Measurements from ENCODE around the gene ATF7IP2. TPM values are rescaled to one million over a fixed set of nuclear protein-coding genes. Genes with fewer than 3 reads are reported as not detected.

The ATF7IP2 gene
- total and polyA plus RNA-seq, 2 of the 13 experiments (the other 11 are each of a cell fraction or from before 2014, with no cell fraction given): 117 to 217 TPM

DNA sequence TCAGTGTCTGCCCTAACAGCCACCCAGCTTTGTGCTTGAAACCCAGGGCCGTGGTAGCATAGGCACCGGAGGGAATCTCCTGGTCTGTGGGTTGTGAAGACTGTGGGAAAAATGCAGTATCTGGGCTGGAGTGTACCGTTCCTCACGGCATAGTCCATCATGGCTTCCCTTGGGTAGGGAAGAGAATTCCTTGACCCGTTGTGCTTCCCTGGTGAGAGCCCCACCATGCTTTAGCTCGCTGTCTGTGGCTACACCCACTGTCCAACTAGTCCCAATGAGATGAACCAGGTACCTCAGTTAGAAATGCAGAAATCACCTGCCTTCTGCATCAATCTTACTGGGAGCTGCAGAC is 67.3 kb downstream of the ATF7IP2 start (continued):
- no peak for TF ChIP-seq ZNF503 (CRISPR knock-in tag; IDR thresholded peaks at IDR 0.05)
- no peak for TF ChIP-seq ZNF337 (CRISPR knock-in tag; IDR thresholded peaks at IDR 0.05; ENCODE audit: borderline replicate concordance, low read depth)
- TF ChIP-seq ZFP90 (CRISPR knock-in tag; IDR thresholded peaks at IDR 0.05; ENCODE audit: borderline replicate concordance): peak; percentile 22; the same call in 1 of the 2 replicates
- no peak for TF ChIP-seq TAF15 (IDR thresholded peaks at IDR 0.05; ENCODE audit: low read depth, low read length, poor library complexity, severe bottlenecking)
- no peak for TF ChIP-seq PATZ1 (CRISPR knock-in tag; IDR thresholded peaks at IDR 0.05)
- no peak for TF ChIP-seq SMYD3 (CRISPR knock-in tag; IDR thresholded peaks at IDR 0.05)
- no peak for TF ChIP-seq NFATC3 (CRISPR knock-in tag; IDR thresholded peaks at IDR 0.05)
- no peak for TF ChIP-seq ZNF563 (CRISPR knock-in tag; IDR thresholded peaks at IDR 0.05)
- TF ChIP-seq, protein P1, sequence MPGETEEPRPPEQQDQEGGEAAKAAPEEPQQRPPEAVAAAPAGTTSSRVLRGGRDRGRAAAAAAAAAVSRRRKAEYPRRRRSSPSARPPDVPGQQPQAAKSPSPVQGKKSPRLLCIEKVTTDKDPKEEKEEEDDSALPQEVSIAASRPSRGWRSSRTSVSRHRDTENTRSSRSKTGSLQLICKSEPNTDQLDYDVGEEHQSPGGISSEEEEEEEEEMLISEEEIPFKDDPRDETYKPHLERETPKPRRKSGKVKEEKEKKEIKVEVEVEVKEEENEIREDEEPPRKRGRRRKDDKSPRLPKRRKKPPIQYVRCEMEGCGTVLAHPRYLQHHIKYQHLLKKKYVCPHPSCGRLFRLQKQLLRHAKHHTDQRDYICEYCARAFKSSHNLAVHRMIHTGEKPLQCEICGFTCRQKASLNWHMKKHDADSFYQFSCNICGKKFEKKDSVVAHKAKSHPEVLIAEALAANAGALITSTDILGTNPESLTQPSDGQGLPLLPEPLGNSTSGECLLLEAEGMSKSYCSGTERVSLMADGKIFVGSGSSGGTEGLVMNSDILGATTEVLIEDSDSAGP (CRISPR knock-in tag; IDR thresholded peaks at IDR 0.05; ENCODE audit: borderline replicate concordance): 0 out of 2 replicates have a peak, but pooled peaks have one; percentile 45
- TF ChIP-seq MLX (CRISPR knock-in tag; IDR thresholded peaks at IDR 0.05): no peak
- TF ChIP-seq, protein P2, sequence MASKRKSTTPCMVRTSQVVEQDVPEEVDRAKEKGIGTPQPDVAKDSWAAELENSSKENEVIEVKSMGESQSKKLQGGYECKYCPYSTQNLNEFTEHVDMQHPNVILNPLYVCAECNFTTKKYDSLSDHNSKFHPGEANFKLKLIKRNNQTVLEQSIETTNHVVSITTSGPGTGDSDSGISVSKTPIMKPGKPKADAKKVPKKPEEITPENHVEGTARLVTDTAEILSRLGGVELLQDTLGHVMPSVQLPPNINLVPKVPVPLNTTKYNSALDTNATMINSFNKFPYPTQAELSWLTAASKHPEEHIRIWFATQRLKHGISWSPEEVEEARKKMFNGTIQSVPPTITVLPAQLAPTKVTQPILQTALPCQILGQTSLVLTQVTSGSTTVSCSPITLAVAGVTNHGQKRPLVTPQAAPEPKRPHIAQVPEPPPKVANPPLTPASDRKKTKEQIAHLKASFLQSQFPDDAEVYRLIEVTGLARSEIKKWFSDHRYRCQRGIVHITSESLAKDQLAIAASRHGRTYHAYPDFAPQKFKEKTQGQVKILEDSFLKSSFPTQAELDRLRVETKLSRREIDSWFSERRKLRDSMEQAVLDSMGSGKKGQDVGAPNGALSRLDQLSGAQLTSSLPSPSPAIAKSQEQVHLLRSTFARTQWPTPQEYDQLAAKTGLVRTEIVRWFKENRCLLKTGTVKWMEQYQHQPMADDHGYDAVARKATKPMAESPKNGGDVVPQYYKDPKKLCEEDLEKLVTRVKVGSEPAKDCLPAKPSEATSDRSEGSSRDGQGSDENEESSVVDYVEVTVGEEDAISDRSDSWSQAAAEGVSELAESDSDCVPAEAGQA (IDR thresholded peaks at IDR 0.05; ENCODE audit: low read depth): no peak
- TF ChIP-seq, protein P2 (CRISPR knock-in tag; IDR thresholded peaks at IDR 0.05; ENCODE audit: borderline replicate concordance): no peak
- TF ChIP-seq PTBP1 (IDR thresholded peaks at IDR 0.05; ENCODE audit: low read depth, low read length, poor library complexity, severe bottlenecking): no peak
- TF ChIP-seq, protein P3, sequence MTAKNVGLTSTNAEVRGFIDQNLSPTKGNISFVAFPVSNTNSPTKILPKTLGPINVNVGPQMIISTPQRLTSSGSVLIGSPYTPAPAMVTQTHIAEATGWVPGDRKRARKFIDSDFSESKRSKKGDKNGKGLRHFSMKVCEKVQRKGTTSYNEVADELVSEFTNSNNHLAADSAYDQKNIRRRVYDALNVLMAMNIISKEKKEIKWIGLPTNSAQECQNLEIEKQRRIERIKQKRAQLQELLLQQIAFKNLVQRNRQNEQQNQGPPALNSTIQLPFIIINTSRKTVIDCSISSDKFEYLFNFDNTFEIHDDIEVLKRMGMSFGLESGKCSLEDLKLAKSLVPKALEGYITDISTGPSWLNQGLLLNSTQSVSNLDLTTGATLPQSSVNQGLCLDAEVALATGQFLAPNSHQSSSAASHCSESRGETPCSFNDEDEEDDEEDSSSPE (CRISPR knock-in tag; IDR thresholded peaks at IDR 0.05): no peak
- no peak for TF ChIP-seq ZNF562 (CRISPR knock-in tag; IDR thresholded peaks at IDR 0.05; ENCODE audit: borderline replicate concordance)
- TF ChIP-seq ZNF7 (CRISPR knock-in tag; IDR thresholded peaks at IDR 0.05): no peak
